IPS-20b (cell line): Measurements from ENCODE around the gene NEK1.
A peak's percentile ranks its signal among the peaks of the same experiment; 100 is the strongest.
"Not testable (repeated sequence)": the region's sequence is repeated elsewhere in the genome, so short reads cannot be mapped to it uniquely, and the experiment has no call there.

ENCODE experiments used
- H3K27ac ChIP-seq: one replicate; pipeline ENCODE4 v1.5.1; 2013; ENCODE audit warnings: low read length
- H3K27me3 ChIP-seq: 2 replicates; pipeline ENCODE4 v1.6.1; 2013; ENCODE audit warnings: mild to moderate bottlenecking, low read length, inconsistent platforms; ENCODE audit not compliant: insufficient read depth
- H3K36me3 ChIP-seq: 2 replicates; pipeline ENCODE4 v1.6.1; 2013; ENCODE audit warnings: low read depth, mild to moderate bottlenecking, inconsistent platforms, low read length, moderate library complexity; ENCODE audit not compliant: insufficient read depth
- H3K4me1 ChIP-seq: 2 replicates; pipeline ENCODE4 v1.6.1; 2013; ENCODE audit warnings: mild to moderate bottlenecking, control low read depth, inconsistent platforms, low read length, moderate library complexity; ENCODE audit not compliant: insufficient read depth
- H3K4me3 ChIP-seq: 2 replicates; pipeline ENCODE4 v1.5.1; 2013; ENCODE audit warnings: mild to moderate bottlenecking, low read length, inconsistent platforms
- H3K9ac ChIP-seq: 2 replicates; pipeline ENCODE4 v1.6.1; 2013; ENCODE audit warnings: low read depth, mild to moderate bottlenecking, inconsistent platforms, low read length, moderate library complexity
- H3K9me3 ChIP-seq: 2 replicates; pipeline ENCODE4 v1.6.1; 2013; ENCODE audit warnings: mild to moderate bottlenecking, low read depth, low read length, inconsistent platforms; ENCODE audit not compliant: insufficient read depth

NEK1 gene

GRCh38 chr4:169625886-169626285 lies 13.5 kb upstream of the NEK1 start:
- H3K4me3 ChIP-seq: no peak overlapping the region
- H3K9ac ChIP-seq: no peak overlapping the region
- no peaks in the 10 kb centered on the region for H3K27me3 ChIP-seq
- no peak overlapping the region for H3K27ac ChIP-seq
- no peaks in the 10 kb centered on the region for H3K36me3 ChIP-seq
- H3K9me3 ChIP-seq: no peaks in the 10 kb centered on the region
- H3K4me1 ChIP-seq: peaks cover 7% of the 10 kb centered on the region; the same call in 1 of the 2 replicates

- not testable (repeated sequence) for H3K9ac ChIP-seq, H3K36me3 ChIP-seq, H3K9me3 ChIP-seq, H3K4me1 ChIP-seq, H3K4me3 ChIP-seq, H3K27ac ChIP-seq, H3K27me3 ChIP-seq
Measured at GRCh38 chr4:169624012-169624411, 11.6 kb upstream of the NEK1 start.

DNA sequence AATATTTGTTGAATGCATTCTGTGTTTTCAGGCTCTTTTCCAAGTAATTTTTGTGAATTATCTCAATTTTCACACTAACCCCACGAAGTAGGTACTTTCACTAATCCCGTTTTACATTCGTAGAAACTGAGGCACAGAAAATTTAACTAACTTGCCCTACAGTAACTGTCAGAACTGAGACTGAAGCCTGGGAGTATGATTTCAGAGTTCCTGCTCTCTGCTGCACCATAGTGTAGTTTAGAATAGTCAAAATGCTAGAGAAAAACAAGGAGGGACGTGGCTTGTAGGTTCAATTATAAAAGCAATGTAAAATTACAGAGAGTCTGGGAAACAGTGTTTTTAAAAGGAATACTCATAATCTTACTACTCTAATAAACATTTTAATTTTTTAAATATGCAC lies 10.2 kb upstream of the NEK1 start:
- H3K4me1 ChIP-seq: peaks cover 7% of the 10 kb centered on the region; the same call in 1 of the 2 replicates
- H3K9me3 ChIP-seq: no peaks in the 10 kb centered on the region
- no peak overlapping the region for H3K9ac ChIP-seq
- peak overlapping the region; percentile 92; the same call in 1 of the 2 replicates for H3K4me3 ChIP-seq
- no peaks in the 10 kb centered on the region for H3K36me3 ChIP-seq
- H3K27me3 ChIP-seq: no peaks in the 10 kb centered on the region
- H3K27ac ChIP-seq: no peak overlapping the region

DNA sequence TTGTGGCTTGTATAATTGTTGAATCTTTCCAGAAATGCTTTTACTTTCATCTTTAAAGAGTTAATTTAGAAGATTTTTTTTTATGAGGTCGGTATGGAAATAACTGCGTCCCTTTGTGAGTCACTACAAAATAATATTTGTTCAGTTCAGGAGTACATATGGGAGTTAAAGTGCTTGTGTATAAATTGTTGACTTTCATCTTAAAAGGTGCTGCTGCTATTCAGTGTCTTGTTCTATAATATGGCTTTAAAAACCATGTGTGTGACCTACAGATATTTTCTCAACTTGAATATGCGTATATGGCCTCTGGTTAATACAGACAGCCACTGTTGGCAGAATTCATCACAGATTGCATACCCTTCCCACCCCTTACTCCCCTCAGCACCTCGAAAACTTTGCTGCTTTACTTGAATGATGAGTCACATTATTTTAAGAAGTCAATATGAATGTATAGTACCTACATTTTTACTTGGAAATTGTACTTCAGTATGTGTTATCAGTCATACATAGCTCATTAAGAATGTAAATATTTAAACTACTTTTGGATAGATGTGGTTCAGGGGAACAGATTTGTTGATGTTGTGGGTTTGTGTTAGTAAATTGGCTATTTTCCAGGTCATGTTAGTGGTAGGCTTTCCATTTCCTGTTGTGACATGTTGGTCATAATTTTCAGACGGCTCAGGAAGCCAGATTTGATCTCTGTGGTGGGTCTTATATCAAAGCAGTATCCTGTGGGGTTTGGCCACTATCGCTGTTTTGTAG lies 9.5 kb upstream of the NEK1 start:
- H3K4me3 ChIP-seq: peak overlapping the region; percentile 92
- no peaks in the 10 kb centered on the region for H3K27me3 ChIP-seq
- no peaks in the 10 kb centered on the region for H3K36me3 ChIP-seq
- H3K9ac ChIP-seq: peak overlapping the region; percentile 97
- peaks cover 7% of the 10 kb centered on the region; the same call in 1 of the 2 replicates for H3K4me1 ChIP-seq
- no peaks in the 10 kb centered on the region for H3K9me3 ChIP-seq
- H3K27ac ChIP-seq: no peak overlapping the region

- Histone ChIP-seq H3K27ac (peak overlapping the region; percentile 58), H3K4me1 (peaks cover 7% of the 10 kb centered on the region; the same call in 1 of the 2 replicates), H3K27me3 (no peaks in the 10 kb centered on the region), H3K4me3 (peak overlapping the region; percentile 92), H3K36me3 (no peaks in the 10 kb centered on the region), H3K9me3 (no peaks in the 10 kb centered on the region), H3K9ac (peak overlapping the region; percentile 97)
Measured at GRCh38 chr4:169620880-169621248, 8.5 kb upstream of the NEK1 start.

GRCh38 chr4:169619958-169620879 lies 7.8 kb upstream of the NEK1 start, which contains the start of gene CLCN3:
Gene CLCN3, plus strand, starts transcription at chr4:169620578. Its CDS starts 15,351 bp downstream, at chr4:169635929.
- Histone ChIP-seq H3K9ac (peak within 1 kb of the TSS; percentile 97), H3K9me3 (no peaks in the 10 kb centered on the region), H3K4me1 (peaks cover 7% of the 10 kb centered on the region; the same call in 1 of the 2 replicates), H3K36me3 (no peaks in the 10 kb centered on the region), H3K4me3 (peak within 1 kb of the TSS; percentile 92), H3K27ac (peak within 1 kb of the TSS; percentile 58), H3K27me3 (no peaks in the 10 kb centered on the region)

DNA sequence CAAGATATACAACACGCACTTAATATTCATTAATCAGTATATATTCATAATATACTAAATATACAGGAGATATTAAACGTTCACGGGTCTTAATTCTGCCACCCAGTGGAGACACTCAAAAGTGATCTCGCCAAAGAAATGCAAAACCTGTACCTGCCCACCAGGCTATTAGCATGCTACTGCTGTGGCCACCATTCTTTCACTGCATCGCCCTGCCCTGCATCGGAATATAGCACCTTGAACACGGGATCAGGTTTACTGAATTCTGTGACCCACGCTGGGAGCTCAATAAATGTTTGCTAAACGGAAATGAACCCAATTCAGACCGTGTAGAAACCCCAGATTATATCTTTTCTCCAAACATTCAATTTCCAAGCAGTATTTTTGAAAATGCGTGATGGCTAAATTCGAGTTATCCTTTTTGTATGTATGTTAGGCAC lies 7.2 kb upstream of the NEK1 start:
- Histone ChIP-seq H3K27me3 (no peaks in the 10 kb centered on the region), H3K27ac (no peak overlapping the region), H3K9ac (peak overlapping the region; percentile 76; the same call in 1 of the 2 replicates), H3K36me3 (no peaks in the 10 kb centered on the region), H3K4me3 (peak overlapping the region; percentile 92), H3K9me3 (no peaks in the 10 kb centered on the region), H3K4me1 (peaks cover 7% of the 10 kb centered on the region; the same call in 1 of the 2 replicates)

GRCh38 chr4:169618986-169619385 lies 6.6 kb upstream of the NEK1 start:
- H3K27ac ChIP-seq: no peak overlapping the region
- H3K4me1 ChIP-seq: peaks cover 7% of the 10 kb centered on the region; the same call in 1 of the 2 replicates
- no peak overlapping the region for H3K9ac ChIP-seq
- H3K4me3 ChIP-seq: peak overlapping the region; percentile 92; the same call in 1 of the 2 replicates
- H3K36me3 ChIP-seq: no peaks in the 10 kb centered on the region
- H3K9me3 ChIP-seq: no peaks in the 10 kb centered on the region
- no peaks in the 10 kb centered on the region for H3K27me3 ChIP-seq

- Histone ChIP-seq H3K9me3 (no peaks in the 10 kb centered on the region), H3K36me3 (no peaks in the 10 kb centered on the region), H3K27ac (no peak overlapping the region), H3K27me3 (no peaks in the 10 kb centered on the region), H3K9ac (no peak overlapping the region), H3K4me3 (no peak overlapping the region), H3K4me1 (peaks cover 7% of the 10 kb centered on the region; the same call in 1 of the 2 replicates)
Measured at GRCh38 chr4:169618286-169618685, 5.9 kb upstream of the NEK1 start.

GRCh38 chr4:169617306-169617705 lies 4.9 kb upstream of the NEK1 start:
- Histone ChIP-seq H3K27ac (no peak overlapping the region), H3K36me3 (no peaks in the 10 kb centered on the region), H3K9me3 (no peaks in the 10 kb centered on the region), H3K27me3 (no peaks in the 10 kb centered on the region), H3K9ac (no peak overlapping the region), H3K4me1 (peaks cover 7% of the 10 kb centered on the region; the same call in 1 of the 2 replicates), H3K4me3 (no peak overlapping the region)

GRCh38 chr4:169616846-169617245 lies 4.5 kb upstream of the NEK1 start:
- Histone ChIP-seq H3K4me1 (peaks cover 5% of the 10 kb centered on the region; the same call in 1 of the 2 replicates), H3K27me3 (no peaks in the 10 kb centered on the region), H3K36me3 (no peaks in the 10 kb centered on the region), H3K4me3 (no peak overlapping the region), H3K9ac (no peak overlapping the region), H3K27ac (no peak overlapping the region), H3K9me3 (no peaks in the 10 kb centered on the region)
